WTC11 (cell line): ENCODE data around the gene GRIK5. TPM values are rescaled to one million over a fixed set of nuclear protein-coding genes. Genes with fewer than 3 reads are reported as not detected.

Experiments used
- ATAC-seq: fragments of 200-7000 bp; cut with Tn5 transposase; 2 replicates; pipeline ENCODE4 v1.10.0; 2021; ENCODE audit warnings: mild to moderate bottlenecking, moderate library complexity
- CTCF ChIA-PET: fragments of 300-600 bp; sonication (Branson Sonifier 250); formaldehyde crosslinking; loops from one replicate; lab custom pipeline; 2021; ENCODE audit warnings: antibody characterized with exemption; lab: Charles Lee
- POLR2A ChIA-PET: fragments of 350-600 bp; sonication (Branson Sonifier 250); formaldehyde crosslinking; loops from one replicate; lab custom pipeline; 2021; ENCODE audit warnings: antibody characterized with exemption; lab: Charles Lee
- DNase-seq: peaks from one replicate; pipeline ENCODE4 v3.0.0; 2021; ENCODE audit warnings: low spot score
- H3K27ac Mint-ChIP-seq: 2 replicates; pipeline ENCODE4 v1.8.0; 2021; ENCODE audit warnings: mixed read lengths
- H3K27me3 Mint-ChIP-seq: 2 replicates; pipeline ENCODE4 v1.8.0; 2021; ENCODE audit warnings: low read depth, mild to moderate bottlenecking, moderate library complexity, mixed read lengths
- H3K36me3 Mint-ChIP-seq: 2 replicates; pipeline ENCODE4 v1.8.0; 2021; ENCODE audit warnings: mixed read lengths
- H3K4me1 Mint-ChIP-seq: 2 replicates; pipeline ENCODE4 v1.8.0; 2022; ENCODE audit warnings: mixed read lengths
- H3K4me3 Mint-ChIP-seq: 2 replicates; pipeline ENCODE4 v1.8.0; 2021; ENCODE audit warnings: mild to moderate bottlenecking, moderate library complexity, mixed read lengths
- H3K9me3 Mint-ChIP-seq: 2 replicates; pipeline ENCODE4 v1.8.0; 2021; ENCODE audit warnings: mixed read lengths
- IRF1 ChIP-seq: sonication (generic); formaldehyde crosslinking; IDR thresholded peaks from 2 replicates; pipeline ENCODE4 v1.8.0; 2023; ENCODE audit warnings: missing genetic modification reagents
- IRF2 ChIP-seq: sonication (generic); formaldehyde crosslinking; IDR thresholded peaks from 2 replicates; pipeline ENCODE4 v1.8.0; 2022; ENCODE audit warnings: low read depth, missing genetic modification reagents, borderline replicate concordance
- JAZF1 ChIP-seq: fragments of 250-450 bp; sonication (Bioruptor Pico); IDR thresholded peaks from 2 replicates; pipeline ENCODE4 v1.9.0; 2021; ENCODE audit warnings: moderate library complexity, mild to moderate bottlenecking, inconsistent platforms
- MLX ChIP-seq: sonication (generic); formaldehyde crosslinking; IDR thresholded peaks from 2 replicates; pipeline ENCODE4 v1.8.1; 2023; ENCODE audit warnings: mild to moderate bottlenecking, missing genetic modification reagents, moderate library complexity
- MXD4 ChIP-seq: fragments of 250-450 bp; sonication (Bioruptor Pico); IDR thresholded peaks from 2 replicates; pipeline ENCODE4 v1.8.0; 2021; ENCODE audit warnings: mild to moderate bottlenecking, moderate library complexity, borderline replicate concordance
- NR1H2 ChIP-seq: sonication (generic); formaldehyde crosslinking; IDR thresholded peaks from 2 replicates; pipeline ENCODE4 v1.9.0; 2021; ENCODE audit warnings: mild to moderate bottlenecking, moderate library complexity, missing genetic modification reagents
- NR2C2 ChIP-seq: sonication (generic); formaldehyde crosslinking; IDR thresholded peaks from 2 replicates; pipeline ENCODE4 v1.8.0; 2022; ENCODE audit warnings: mild to moderate bottlenecking, missing genetic modification reagents
- PRDM15 ChIP-seq: sonication (generic); formaldehyde crosslinking; IDR thresholded peaks from 2 replicates; pipeline ENCODE4 v1.8.0; 2022; ENCODE audit warnings: missing genetic modification reagents
- PRRX2 ChIP-seq: fragments of 250-450 bp; sonication (Bioruptor Pico); IDR thresholded peaks from 2 replicates; pipeline ENCODE4 v1.8.0; 2021; ENCODE audit warnings: mild to moderate bottlenecking
- TEAD1 ChIP-seq: sonication (generic); formaldehyde crosslinking; IDR thresholded peaks from 2 replicates; pipeline ENCODE4 v1.8.0; 2022; ENCODE audit warnings: mild to moderate bottlenecking, missing genetic modification reagents
- ZBTB43 ChIP-seq: sonication (generic); formaldehyde crosslinking; IDR thresholded peaks from 2 replicates; pipeline ENCODE4 v1.8.1; 2023; ENCODE audit warnings: mild to moderate bottlenecking, missing genetic modification reagents
- ZNF121 ChIP-seq: sonication (generic); formaldehyde crosslinking; IDR thresholded peaks from 2 replicates; pipeline ENCODE4 v1.8.0; 2023; ENCODE audit warnings: missing genetic modification reagents
- ZNF219 ChIP-seq: sonication (generic); formaldehyde crosslinking; IDR thresholded peaks from 2 replicates; pipeline ENCODE4 v1.8.0; 2023; ENCODE audit warnings: missing genetic modification reagents, mild to moderate bottlenecking, borderline replicate concordance
- ZNF232 ChIP-seq: sonication (generic); formaldehyde crosslinking; IDR thresholded peaks from 2 replicates; pipeline ENCODE4 v1.8.0; 2022; ENCODE audit warnings: mild to moderate bottlenecking, missing genetic modification reagents
- ZNF281 ChIP-seq: sonication (generic); formaldehyde crosslinking; IDR thresholded peaks from 2 replicates; pipeline ENCODE4 v1.8.0; 2023; ENCODE audit warnings: mild to moderate bottlenecking, missing genetic modification reagents
- ZNF425 ChIP-seq: fragments of 250-450 bp; sonication (Bioruptor Pico); conservative IDR thresholded peaks from 2 replicates; pipeline ENCODE4 v1.9.0; 2021; ENCODE audit warnings: mild to moderate bottlenecking
- total RNA-seq: library from RNA; stranded (reverse); gene quantifications from 3 replicates; pipeline ENCODE4 v1.2.3, GENCODE V29; 2021

GRIK5 gene
- total RNA-seq, 1 experiment from 2014 or later: 52.3 TPM

GRCh38 chr19:42093926-42094325, 23.9 kb upstream of the GRIK5 start:
- Mint-ChIP-seq H3K9me3 (no peaks in the 10 kb centered on the region), H3K27me3 (peaks cover 20% of the 10 kb centered on the region), H3K27ac (no peak overlapping the region), H3K4me3 (no peak overlapping the region), H3K36me3 (no peaks in the 10 kb centered on the region), H3K4me1 (peaks cover 23% of the 10 kb centered on the region)
- ChIA-PET CTCF (interaction anchor here (0.8 to 2.0 kb wide), 3 partner anchors 59 to 346 kb away, joined by 3 to 8 read pairs (median 3); no protein-coding TSS in a partner anchor), POLR2A (no interaction called here)
- no peak for TF ChIP-seq ZNF121
- no peak for TF ChIP-seq MXD4 (CRISPR knock-in tag)
- no peak for TF ChIP-seq IRF1 (CRISPR knock-in tag)
- TF ChIP-seq ZNF219: no peak
- TF ChIP-seq ZNF281 (CRISPR knock-in tag): no peak
- no peak for TF ChIP-seq NR1H2 (CRISPR knock-in tag)
- TF ChIP-seq NR2C2 (CRISPR knock-in tag): no peak
- TF ChIP-seq PRRX2: no peak
- no peak for TF ChIP-seq MLX
- TF ChIP-seq IRF2 (CRISPR knock-in tag): no peak
- no peak for TF ChIP-seq TEAD1 (CRISPR knock-in tag)
- no peak for TF ChIP-seq PRDM15
- no peak for TF ChIP-seq ZNF425 (CRISPR knock-in tag)
- TF ChIP-seq JAZF1 (CRISPR knock-in tag): no peak
- no peak for TF ChIP-seq ZNF232 (CRISPR knock-in tag)
- no peak for TF ChIP-seq ZBTB43 (CRISPR knock-in tag)
- ATAC-seq (no peak), DNase-seq (no peak)
